ENCODE measurements around the gene CAPS2. TPM values are rescaled to one million over a fixed set of nuclear protein-coding genes. Genes with fewer than 3 reads are reported as not detected.

CAPS2 gene
- total RNA-seq, 1 experiment from 2014 or later: 4.3 TPM

DNA sequence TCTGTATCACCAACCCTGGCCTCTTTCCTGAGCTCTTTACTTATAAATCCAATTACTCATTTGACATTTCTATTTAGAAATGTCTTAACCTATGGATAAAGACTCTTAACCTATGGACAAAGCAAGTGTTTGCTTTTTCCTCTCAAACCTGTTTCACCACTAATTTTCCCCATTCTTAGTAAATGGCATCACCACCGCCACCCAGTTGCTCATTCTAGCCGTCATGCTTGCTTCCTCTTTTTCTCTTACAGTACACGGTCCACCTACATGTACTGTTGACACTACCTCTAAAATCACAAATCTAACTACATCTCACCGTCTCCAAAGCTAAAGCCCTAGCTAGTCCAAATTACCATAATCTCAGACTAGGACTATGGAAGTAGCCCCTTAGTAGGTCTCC lies 60.0 kb downstream of the CAPS2 start:
- H3K27ac ChIP-seq (ENCODE audit: insufficient read length, low read depth, low read length): no peak overlapping the region
- no peaks in the 10 kb centered on the region for H3K9me3 ChIP-seq (ENCODE audit: control insufficient read depth, low read depth, low read length)
- H3K23ac ChIP-seq (ENCODE audit: insufficient read length, low read depth, low read length): no peak overlapping the region
- Mint-ChIP-seq H3K36me3 (ENCODE audit: insufficient read depth in 1 of 3, low read depth in 3 of 3) (peaks cover 0 to 8% (median 2%) of the 10 kb centered on the region in 3 experiments; a peak in 2 of 7 replicates), H3K4me3 (no peak overlapping the region), H3K27ac (no peak overlapping the region), H3K4me1 (peaks cover 3% of the 10 kb centered on the region in 2 experiments; a peak in 1 of 4 replicates), H3K9me3 (peaks cover 7% of the 10 kb centered on the region in 2 experiments), H3K27me3 (ENCODE audit: low read depth) (no peaks in the 10 kb centered on the region)
- H4K8ac ChIP-seq (replicated peaks; ENCODE audit: insufficient read length, low read depth, low read length): no peak overlapping the region
- H3K14ac ChIP-seq (ENCODE audit: insufficient read depth, low read length): no peak overlapping the region
- H2BK15ac ChIP-seq (ENCODE audit: low read depth, low read length): no peak overlapping the region
- H4K5ac ChIP-seq (ENCODE audit: insufficient read length, low read depth, low read length): no peak overlapping the region
- no peak overlapping the region for H3K4ac ChIP-seq (ENCODE audit: low read depth, low read length)
- no peaks in the 10 kb centered on the region for H3K79me1 ChIP-seq (ENCODE audit: insufficient read depth, low read depth, low read length, poor library complexity, severe bottlenecking)
- H3K9ac ChIP-seq (ENCODE audit: extremely low read depth, insufficient read length, low read length): no peak overlapping the region
- no peak for DNase-seq
- 100% methylated on average over 2 of the region's 4 CpGs for WGBS (ENCODE audit: extremely low coverage, insufficient read length, low lambda C conversion rate)
- H3K23me2 ChIP-seq (ENCODE audit: insufficient read length, low read depth, low read length, poor library complexity, severe bottlenecking): no peaks in the 10 kb centered on the region
- H2BK20ac ChIP-seq (ENCODE audit: low read depth, low read length, poor library complexity, severe bottlenecking): no peak overlapping the region
- no peaks in the 10 kb centered on the region for H4K20me1 ChIP-seq (ENCODE audit: control insufficient read depth, insufficient read depth, insufficient read length)
- no peaks in the 10 kb centered on the region for H3K79me2 ChIP-seq (ENCODE audit: insufficient read depth, low read length)
- H4K91ac ChIP-seq (ENCODE audit: insufficient read length, low read depth, low read length): no peak overlapping the region
- no peak overlapping the region for H2BK12ac ChIP-seq (ENCODE audit: insufficient read length, low read depth, low read length)
- H3K4me2 ChIP-seq (ENCODE audit: insufficient read depth, insufficient read length, low read length): no peak overlapping the region
- no peak overlapping the region for H2AK5ac ChIP-seq (ENCODE audit: insufficient read length, low read length)
- H2BK120ac ChIP-seq (ENCODE audit: low read depth, low read length, poor library complexity, severe bottlenecking): no peak overlapping the region
- H3T11ph ChIP-seq (ENCODE audit: low read length): no peak overlapping the region
- H2BK5ac ChIP-seq (ENCODE audit: insufficient read length, low read length): no peak overlapping the region
- no peaks in the 10 kb centered on the region for H3K4me1 ChIP-seq (ENCODE audit: insufficient read depth, low read length)
- H3K18ac ChIP-seq (ENCODE audit: insufficient read length, low read depth, low read length): no peak overlapping the region
- H3K27me3 ChIP-seq (ENCODE audit: insufficient read depth, low read length): no peaks in the 10 kb centered on the region
- TF ChIP-seq, protein P1, sequence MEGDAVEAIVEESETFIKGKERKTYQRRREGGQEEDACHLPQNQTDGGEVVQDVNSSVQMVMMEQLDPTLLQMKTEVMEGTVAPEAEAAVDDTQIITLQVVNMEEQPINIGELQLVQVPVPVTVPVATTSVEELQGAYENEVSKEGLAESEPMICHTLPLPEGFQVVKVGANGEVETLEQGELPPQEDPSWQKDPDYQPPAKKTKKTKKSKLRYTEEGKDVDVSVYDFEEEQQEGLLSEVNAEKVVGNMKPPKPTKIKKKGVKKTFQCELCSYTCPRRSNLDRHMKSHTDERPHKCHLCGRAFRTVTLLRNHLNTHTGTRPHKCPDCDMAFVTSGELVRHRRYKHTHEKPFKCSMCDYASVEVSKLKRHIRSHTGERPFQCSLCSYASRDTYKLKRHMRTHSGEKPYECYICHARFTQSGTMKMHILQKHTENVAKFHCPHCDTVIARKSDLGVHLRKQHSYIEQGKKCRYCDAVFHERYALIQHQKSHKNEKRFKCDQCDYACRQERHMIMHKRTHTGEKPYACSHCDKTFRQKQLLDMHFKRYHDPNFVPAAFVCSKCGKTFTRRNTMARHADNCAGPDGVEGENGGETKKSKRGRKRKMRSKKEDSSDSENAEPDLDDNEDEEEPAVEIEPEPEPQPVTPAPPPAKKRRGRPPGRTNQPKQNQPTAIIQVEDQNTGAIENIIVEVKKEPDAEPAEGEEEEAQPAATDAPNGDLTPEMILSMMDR (conservative IDR thresholded peaks at IDR 0.05): no peak
- no peak overlapping the region for H2AFZ ChIP-seq (ENCODE audit: low read length)
- H3K56ac ChIP-seq (ENCODE audit: insufficient read length, low read depth, low read length): no peak overlapping the region
